SKM-1 (cell line): ENCODE data around the gene NTSR1.

Experiments
- DNase-seq: peaks from one replicate; lab custom pipeline; 2025; ENCODE audit not compliant: unreplicated experiment; lab: John Stamatoyannopoulos, UW

NTSR1 gene

GRCh38 chr20:62692801-62693523 is 15.7 kb upstream of the NTSR1 start:
- no peak for DNase-seq

- DNase-seq: no peak
Measured at GRCh38 chr20:62693524-62693922, 15.1 kb upstream of the NTSR1 start.

- no peak for DNase-seq
Measured at GRCh38 chr20:62694106-62694505, 14.5 kb upstream of the NTSR1 start.

GRCh38 chr20:62694868-62695267 is 13.8 kb upstream of the NTSR1 start:
- no peak for DNase-seq

GRCh38 chr20:62695448-62696414 is 12.9 kb upstream of the NTSR1 start:
- DNase-seq: no peak

- DNase-seq: no peak
Measured at GRCh38 chr20:62696434-62696957, 12.1 kb upstream of the NTSR1 start.

- no peak for DNase-seq
Measured at GRCh38 chr20:62696989-62697388, 11.6 kb upstream of the NTSR1 start.

- no peak for DNase-seq
Measured at GRCh38 chr20:62697468-62697912, 11.1 kb upstream of the NTSR1 start.

- DNase-seq: no peak
Measured at GRCh38 chr20:62698231-62698630, 10.4 kb upstream of the NTSR1 start.

- no peak for DNase-seq
Measured at GRCh38 chr20:62699296-62699695, 9.3 kb upstream of the NTSR1 start.

- no peak for DNase-seq
Measured at GRCh38 chr20:62699741-62700140, 8.9 kb upstream of the NTSR1 start.

GRCh38 chr20:62700261-62700930 is 8.2 kb upstream of the NTSR1 start:
- no peak for DNase-seq

GRCh38 chr20:62701161-62702012 is 7.2 kb upstream of the NTSR1 start:
- no peak for DNase-seq

GRCh38 chr20:62702013-62702300 is 6.7 kb upstream of the NTSR1 start:
- no peak for DNase-seq

- DNase-seq: no peak
Measured at GRCh38 chr20:62702895-62703852, 5.5 kb upstream of the NTSR1 start.

- DNase-seq: no peak
Measured at GRCh38 chr20:62703853-62704228, 4.8 kb upstream of the NTSR1 start.

- no peak for DNase-seq
Measured at GRCh38 chr20:62704341-62704948, 4.2 kb upstream of the NTSR1 start.

- DNase-seq: no peak
Measured at GRCh38 chr20:62705627-62706026, 3.0 kb upstream of the NTSR1 start.

- no peak for DNase-seq
Measured at GRCh38 chr20:62706344-62706743, 2.3 kb upstream of the NTSR1 start.
